GM18499 (cell line): ENCODE data around the gene ADARB2.

Experiments used
- ATAC-seq: cut with Tn5 transposase; IDR thresholded peaks from one replicate; pipeline ENCODE4 v1.9.1; 2021; ENCODE audit warnings: moderate number of reproducible peaks; ENCODE audit not compliant: insufficient read depth, unreplicated experiment

ADARB2 gene

DNA sequence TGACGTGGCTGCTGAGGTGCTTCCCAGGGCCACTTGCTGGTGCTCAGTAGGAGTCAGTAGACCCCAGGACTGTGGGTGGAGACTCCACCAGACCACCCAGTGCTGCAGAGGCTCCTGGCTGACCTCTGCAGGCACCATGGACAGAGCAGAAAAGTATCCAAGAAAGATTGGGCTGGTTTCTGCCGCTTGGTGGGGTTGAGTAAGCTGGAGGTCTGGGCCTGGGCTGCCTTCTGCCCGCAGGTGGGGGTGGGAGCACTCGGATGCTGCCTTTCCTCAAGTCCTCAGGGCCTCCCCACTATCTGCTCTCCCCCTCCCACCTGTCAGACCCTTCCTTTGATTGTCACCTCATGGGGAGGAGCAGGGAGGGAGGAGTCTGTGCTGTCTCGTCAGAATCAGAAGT lies 589.5 kb downstream of the ADARB2 start:
- no peak for ATAC-seq

DNA sequence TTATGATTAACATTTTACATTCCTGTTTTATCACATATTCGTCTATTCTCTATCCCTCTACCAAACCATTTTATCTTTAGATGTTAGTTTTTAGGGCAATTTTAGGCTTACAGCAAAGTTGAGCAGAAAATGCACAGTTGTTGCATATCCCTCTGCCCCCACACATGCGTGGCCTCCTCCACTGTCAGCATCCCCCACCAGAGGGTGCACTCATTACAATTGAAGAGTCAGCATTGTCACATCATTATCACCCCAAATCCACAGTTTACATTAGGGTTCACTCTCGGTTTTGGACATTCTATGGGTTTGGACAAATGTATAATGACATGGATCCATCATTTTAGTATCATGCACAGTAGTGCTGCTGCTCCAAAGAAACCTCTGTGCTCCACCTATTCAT lies 594.7 kb downstream of the ADARB2 start:
- no peak for ATAC-seq

DNA sequence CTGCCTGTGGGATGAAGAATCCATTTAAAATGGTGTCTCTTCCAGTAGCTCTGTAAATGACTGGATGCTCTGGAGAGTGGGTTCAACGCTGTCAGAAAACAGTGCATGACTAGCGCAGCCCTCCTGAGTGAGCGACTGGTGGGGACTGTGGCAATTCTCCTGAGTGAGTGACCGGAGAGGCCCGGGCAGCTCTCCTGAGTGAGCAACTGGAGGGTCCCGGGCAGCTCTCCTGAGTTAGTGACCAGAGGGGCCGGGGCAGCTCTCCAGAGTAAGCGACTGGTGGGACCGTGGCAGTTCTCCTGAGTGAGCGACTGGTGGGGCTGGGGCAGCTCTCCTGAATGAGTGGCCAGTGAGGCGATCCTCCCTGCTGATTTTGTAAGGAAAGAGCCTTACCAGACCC lies 595.6 kb downstream of the ADARB2 start:
- no peak for ATAC-seq

DNA sequence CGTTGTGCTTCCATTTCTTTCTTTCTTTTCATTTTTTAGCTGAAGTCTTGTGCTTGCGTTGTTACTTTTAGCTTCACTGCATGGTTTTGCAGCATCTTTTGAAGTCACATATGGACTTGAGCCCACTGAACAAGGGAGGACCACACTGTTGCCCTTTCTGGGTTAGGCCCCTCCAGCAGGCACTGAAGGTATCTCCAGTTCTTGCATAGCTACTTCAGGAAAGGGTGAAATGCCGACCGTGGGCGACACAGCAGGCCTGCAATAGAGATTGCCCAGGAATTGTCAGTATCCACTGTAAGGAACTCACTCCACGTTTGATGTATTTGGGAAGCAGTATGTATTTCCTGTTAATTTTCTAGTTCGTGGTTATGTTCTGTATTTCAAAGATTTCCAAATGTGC lies 596.1 kb downstream of the ADARB2 start:
- no peak for ATAC-seq

DNA sequence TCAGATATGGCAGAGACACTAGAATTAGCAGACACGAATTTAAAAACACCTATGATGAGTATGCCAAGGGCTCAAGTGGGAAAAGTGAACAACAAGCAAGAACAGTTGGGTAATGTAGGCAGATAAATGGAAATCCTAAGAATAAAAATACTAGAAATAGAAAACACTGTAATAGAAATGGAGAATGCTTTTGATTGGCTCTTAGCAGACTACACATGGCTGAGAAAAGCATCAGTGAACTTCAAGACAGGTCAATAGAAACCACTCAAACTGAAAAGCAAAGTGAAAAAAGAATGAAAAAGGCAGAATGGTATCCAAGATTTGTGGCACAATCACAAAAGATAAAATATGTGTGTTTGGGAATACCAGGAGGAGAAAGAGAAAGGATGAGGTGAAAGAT lies 598.8 kb downstream of the ADARB2 start:
- ATAC-seq: no peak

DNA sequence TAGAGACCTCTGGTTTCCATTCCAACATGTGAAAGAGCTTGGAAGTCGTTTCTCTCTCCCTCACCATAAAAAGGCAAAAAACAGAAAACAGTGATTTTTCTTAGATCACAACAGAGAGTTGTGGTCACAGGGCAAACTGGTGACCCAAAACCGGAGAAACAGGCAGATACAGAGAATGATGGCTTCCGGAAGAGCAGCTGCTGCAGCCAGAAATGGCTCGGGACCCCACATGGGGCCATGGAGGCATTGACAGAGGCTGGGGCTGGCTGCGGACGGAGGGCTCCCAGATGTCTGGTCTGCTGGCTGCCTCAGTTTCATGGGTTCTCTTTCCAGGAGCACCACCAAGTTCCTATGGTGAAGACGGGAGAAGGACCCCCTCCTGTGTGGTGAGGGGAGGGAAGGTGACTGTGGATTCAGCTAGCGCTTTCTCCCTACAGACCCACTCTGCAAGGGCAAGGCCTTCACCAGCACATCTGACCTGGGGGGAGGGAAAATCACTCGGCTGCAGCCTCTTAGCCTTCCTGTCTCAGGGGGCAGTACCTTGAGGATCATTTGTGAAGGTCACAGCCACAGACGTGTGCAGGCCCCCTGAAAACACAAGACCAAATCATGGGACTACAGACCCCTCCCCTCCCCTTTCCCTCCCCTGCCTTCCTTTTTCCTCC lies 599.7 kb downstream of the ADARB2 start:
- no peak for ATAC-seq

DNA sequence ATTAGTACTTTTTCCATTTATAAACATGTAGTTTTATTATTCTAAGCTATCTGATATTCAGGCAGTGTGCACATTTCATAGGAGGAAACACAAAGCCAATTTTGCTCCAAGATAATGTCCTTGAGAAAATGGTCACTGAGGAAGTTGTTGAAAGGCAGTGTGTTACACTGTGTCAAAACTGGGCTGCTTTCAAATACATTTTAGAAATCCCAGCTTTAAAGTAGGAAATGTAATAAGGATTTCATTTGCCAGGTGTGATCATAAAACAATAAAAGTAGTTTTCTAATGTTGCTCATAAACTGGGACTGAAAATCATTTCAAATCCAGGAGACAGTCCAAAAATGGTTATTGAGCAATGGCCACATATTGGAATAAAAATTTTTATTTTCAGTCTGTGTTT lies 601.1 kb downstream of the ADARB2 start:
- ATAC-seq: no peak

DNA sequence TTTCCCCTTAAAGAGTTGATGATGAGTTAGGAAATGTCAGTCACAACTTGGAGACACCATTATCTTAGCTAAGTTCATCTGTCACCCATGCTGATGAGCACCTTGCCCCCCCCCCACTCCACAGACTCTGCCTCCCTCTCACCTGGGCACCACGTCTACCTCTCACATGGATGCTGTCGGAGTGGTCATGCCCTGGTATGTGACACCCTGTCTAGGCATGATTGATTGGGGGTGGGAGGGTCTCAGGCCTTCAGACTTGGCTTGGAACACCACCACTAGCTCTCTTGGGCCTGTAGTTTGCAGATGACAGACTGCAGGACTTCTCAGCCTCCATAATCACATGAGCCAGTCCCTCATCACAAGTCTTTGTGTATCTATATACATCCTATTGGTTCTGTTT lies 603.2 kb downstream of the ADARB2 start:
- ATAC-seq: no peak

DNA sequence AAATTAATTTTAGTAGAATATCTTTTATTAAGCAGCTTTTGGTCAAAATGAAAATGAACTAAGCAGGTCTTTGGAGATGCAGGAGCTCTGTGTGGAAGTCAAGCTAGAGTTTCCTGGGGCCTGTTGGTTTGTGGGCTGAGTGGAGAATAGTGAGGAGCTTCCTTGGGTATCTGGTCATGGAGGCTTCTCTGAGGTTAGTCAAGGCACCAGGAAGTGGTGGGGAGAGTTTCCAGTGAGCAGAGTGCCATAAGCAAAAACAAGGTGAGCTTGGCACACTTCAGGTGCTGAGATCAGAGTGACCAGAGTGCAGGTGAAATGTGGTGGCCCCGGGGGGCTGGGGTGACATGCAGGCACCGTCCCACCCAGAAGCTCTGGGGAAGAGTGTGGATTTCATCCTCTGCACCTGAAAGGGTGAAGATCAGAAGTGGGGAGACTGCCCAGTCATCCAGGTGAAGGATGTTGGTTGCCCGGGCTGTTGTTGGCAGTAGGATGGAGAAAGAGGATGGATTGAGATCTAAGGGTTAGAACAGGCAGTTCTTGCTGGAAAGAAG lies 603.8 kb downstream of the ADARB2 start:
- no peak for ATAC-seq

DNA sequence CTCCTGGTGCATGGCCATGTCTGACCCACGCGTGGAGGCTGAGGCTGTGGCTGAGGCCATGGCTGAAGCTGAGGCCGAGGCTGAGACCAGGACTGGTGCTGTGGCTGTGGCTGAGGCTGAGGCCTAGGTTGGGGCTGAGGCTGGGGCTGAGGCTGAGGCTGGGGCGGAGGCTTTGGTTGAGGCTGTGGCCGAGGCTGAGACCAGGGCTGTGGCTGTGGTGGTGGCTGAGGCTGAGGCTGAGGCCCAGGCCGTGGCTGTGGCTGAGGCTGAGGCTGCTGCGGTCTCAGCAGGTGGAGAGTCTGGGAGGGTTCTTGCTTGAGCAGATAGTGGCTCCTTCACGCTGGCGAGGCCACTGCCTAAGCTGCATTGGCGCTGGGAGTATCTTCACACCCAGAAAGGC lies 604.7 kb downstream of the ADARB2 start:
- ATAC-seq: no peak

DNA sequence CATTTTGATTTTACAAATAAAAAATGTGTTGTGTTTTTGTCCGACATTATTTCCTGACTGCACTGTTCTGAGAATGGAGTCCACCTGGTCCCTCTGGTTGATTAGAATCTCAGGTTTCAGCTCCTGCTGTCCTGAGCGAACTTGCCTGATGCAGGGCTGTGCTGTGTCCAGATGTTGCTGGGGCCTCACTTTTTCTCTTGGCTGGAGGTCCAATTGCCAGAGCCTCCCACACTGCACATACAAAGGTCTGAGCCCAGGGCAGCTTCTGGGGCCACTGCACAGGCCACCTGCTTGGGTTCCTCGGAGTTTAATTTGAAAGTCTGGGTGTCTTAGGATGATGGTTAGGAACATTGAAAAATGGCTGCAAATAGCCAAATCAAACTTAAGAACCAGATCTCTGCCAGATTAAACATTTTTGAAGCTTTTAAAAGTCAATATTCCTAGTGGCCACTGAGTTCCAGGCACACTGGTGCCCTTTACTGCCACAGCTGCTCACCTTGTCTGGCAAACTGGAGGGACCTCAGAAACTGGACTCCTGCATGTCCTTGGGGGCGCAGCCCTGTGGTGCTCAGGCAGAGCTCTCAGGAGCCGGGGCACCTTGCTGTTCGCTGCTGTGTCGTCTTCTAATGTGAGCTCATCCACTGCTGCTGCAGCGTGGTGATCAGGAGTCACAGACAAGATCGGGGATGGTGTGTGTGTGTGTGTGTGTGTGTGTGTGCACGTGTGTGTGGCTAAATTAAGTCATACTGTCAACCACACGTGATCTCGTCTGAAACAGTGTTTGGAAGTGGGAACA lies 606.1 kb downstream of the ADARB2 start:
- ATAC-seq: no peak

DNA sequence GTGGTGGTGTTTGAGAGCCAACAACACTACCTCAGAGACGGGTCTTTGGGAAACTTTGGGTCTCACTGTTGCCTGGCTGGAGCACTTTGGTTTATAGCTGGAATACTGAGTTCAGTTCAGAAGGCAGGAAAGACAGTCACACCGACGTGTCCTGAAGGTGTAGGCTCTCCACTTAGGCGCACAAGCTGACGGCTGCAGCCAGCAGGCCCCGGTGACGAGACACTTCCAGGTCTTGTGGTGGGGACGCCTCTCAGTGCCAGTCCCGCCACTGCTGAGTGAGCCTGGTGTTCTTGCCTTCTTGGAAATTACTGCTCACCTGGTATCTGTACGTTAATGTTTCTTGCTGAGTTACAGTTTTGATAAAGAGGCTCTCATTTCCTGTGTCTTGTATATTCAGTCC lies 607.1 kb downstream of the ADARB2 start:
- ATAC-seq: no peak

DNA sequence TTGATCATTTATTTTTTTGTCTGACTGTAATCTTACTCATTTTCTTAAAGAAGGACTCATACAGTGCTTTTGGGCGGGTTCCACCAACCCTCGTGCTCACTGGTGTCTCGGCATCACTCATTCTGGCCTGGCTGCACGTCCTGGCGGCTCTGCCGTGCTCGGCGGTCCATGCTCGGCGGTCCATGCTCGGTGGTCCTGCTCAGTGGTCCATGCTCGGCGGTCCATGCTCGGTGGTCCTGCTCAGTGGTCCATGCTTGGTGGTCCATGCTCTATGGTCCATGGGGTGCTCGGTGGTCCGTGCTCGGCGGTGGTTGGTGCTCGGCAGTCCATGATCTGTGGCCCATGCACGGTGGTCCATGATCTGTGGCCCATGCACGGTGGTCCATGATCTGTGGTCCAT lies 608.7 kb downstream of the ADARB2 start:
- no peak for ATAC-seq

DNA sequence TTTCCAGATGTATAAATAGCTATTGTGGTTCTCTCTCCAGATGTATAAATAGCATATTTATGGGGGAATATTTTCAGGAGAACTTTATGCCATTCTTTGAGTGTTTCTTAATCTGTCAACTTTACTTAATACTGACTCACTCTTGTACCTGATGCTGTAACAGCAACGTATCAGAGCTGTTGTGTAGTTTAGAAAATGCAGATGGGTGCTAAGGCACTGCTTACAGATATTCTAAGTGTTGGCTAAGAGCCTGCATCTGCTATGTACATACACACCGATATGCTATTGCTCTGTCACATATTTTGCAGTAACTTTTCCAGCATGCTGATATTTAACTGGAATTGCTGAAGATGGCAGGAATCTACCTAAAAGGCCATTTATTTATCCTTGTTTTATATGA lies 609.2 kb downstream of the ADARB2 start:
- ATAC-seq: no peak

DNA sequence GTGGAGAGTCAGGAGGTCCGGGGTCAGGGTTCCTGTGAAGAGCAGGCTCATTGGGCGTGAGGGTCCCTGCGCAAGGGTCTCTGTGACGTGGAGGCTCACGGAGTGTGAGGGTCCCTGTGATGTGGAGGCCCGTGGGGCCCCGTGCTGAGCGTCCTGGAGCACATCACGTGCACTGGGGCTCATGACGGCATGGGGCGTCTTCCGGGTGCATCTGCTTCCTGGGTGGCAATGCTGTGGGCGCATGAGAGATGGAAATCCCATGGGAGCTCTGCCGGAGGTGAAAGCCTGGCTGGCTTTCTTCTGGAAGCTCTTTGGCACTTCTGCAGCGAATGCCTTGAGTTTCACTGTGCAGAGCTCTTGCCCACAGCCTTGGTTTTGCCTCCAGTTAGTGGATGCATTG lies 609.7 kb downstream of the ADARB2 start:
- no peak for ATAC-seq
